Endodermal cell (in vitro differentiated cells): ENCODE results near the gene PRRT1B. TPM values are rescaled to one million over a fixed set of nuclear protein-coding genes. Genes with fewer than 3 reads are reported as not detected.

Experiments used
- DNase-seq: peaks from one replicate; pipeline ENCODE4 v3.0.0-alpha.2; 2017
- H3K27ac ChIP-seq: 2 replicates; pipeline ENCODE4 v1.5.1; 2013; ENCODE audit warnings: mild to moderate bottlenecking, low read depth, low read length, moderate library complexity
- H3K27me3 ChIP-seq: 2 replicates; pipeline ENCODE4 v1.6.1; 2013; ENCODE audit warnings: mild to moderate bottlenecking, low read length, moderate library complexity; ENCODE audit not compliant: insufficient read depth, control insufficient read depth, poor library complexity, severe bottlenecking
- H3K36me3 ChIP-seq: 2 replicates; pipeline ENCODE4 v1.7.0; 2013; ENCODE audit warnings: mild to moderate bottlenecking, low read length, moderate library complexity; ENCODE audit not compliant: control insufficient read depth, insufficient read depth
- H3K4me1 ChIP-seq: one replicate; pipeline ENCODE4 v1.7.0; 2013; ENCODE audit warnings: low read length; ENCODE audit not compliant: control insufficient read depth, insufficient read depth
- H3K4me3 ChIP-seq: 2 replicates; pipeline ENCODE4 v1.5.1; 2013; ENCODE audit warnings: mild to moderate bottlenecking, low read length, moderate library complexity
- H3K9ac ChIP-seq: 2 replicates; pipeline ENCODE4 v1.6.1; 2013; ENCODE audit warnings: mild to moderate bottlenecking, low read length, moderate library complexity; ENCODE audit not compliant: poor library complexity, severe bottlenecking; ENCODE audit errors: extremely low read depth
- H3K9me3 ChIP-seq: 2 replicates; pipeline ENCODE4 v1.6.1; 2013; ENCODE audit warnings: mild to moderate bottlenecking, low read length, moderate library complexity; ENCODE audit not compliant: control insufficient read depth
- H3K27ac Mint-ChIP-seq: 2 replicates; pipeline ENCODE4 v1.8.0; 2020; ENCODE audit warnings: mixed read lengths
- H3K27me3 Mint-ChIP-seq: 2 replicates; pipeline ENCODE4 v1.8.0; 2021; ENCODE audit warnings: mild to moderate bottlenecking, mixed read lengths; ENCODE audit not compliant: insufficient read depth
- H3K36me3 Mint-ChIP-seq: 2 replicates; pipeline ENCODE4 v1.8.0; 2020; ENCODE audit warnings: low read depth, mixed read lengths
- H3K4me1 Mint-ChIP-seq: 2 replicates; pipeline ENCODE4 v1.8.0; 2020; ENCODE audit warnings: mixed read lengths
- H3K4me3 Mint-ChIP-seq: 2 replicates; pipeline ENCODE4 v1.8.0; 2020; ENCODE audit warnings: mild to moderate bottlenecking, moderate library complexity, mixed read lengths
- H3K9me3 Mint-ChIP-seq: 2 replicates; pipeline ENCODE4 v1.8.0; 2020; ENCODE audit warnings: mild to moderate bottlenecking, mixed read lengths
- CTCF ChIP-seq: fragments of 200-600 bp; sonication (generic); conservative IDR thresholded peaks from 2 replicates; pipeline ENCODE4 v1.5.0; 2021; ENCODE audit warnings: antibody characterized with exemption, mild to moderate bottlenecking
- WGBS, 2 experiments: methylation state at CpG; one replicate each; pipeline versions ENCODE4 v1.1.5 to v1.1.7; 2013; ENCODE audit warnings: missing lambda C conversion rate in 2 of 2, mixed read lengths in 1 of 2; ENCODE audit not compliant: insufficient coverage in 1 of 2, insufficient read length in 1 of 2; 5-methylcytosine and 5-hydroxymethylcytosine counted together
- total RNA-seq, 2 donors: library from RNA; stranded (reverse); fragmentation: NEBNext Ultra II Directional in 1 of 2; extraction: Animal tissue kit (Norgen Biotek cat#: 25700) in 1 of 2; gene quantifications; 2 replicates in 1 of 2; 3 replicates in 1 of 2; pipeline ENCODE4 v1.2.1, GENCODE V29; 2021

Gene PRRT1B
- total RNA-seq, 2 donors from 2014 or later, result 42.9 to 71.4 TPM

GRCh38 chr9:131567910-131568309 lies 22.6 kb downstream of the PRRT1B start:
- 91 to 96% methylated on average over 5 to 8 of the region's 8 CpGs for WGBS, 2 experiments
- Mint-ChIP-seq H3K27ac (no peak overlapping the region), H3K36me3 (peaks cover 42% of the 10 kb centered on the region), H3K4me1 (no peaks in the 10 kb centered on the region), H3K27me3 (no peaks in the 10 kb centered on the region), H3K4me3 (no peak overlapping the region), H3K9me3 (peaks cover 26% of the 10 kb centered on the region)
- Histone ChIP-seq H3K9me3 (no peaks in the 10 kb centered on the region), H3K27ac (no peak overlapping the region), H3K4me1 (no peaks in the 10 kb centered on the region), H3K4me3 (no peak overlapping the region), H3K27me3 (no peaks in the 10 kb centered on the region), H3K36me3 (no peaks in the 10 kb centered on the region), H3K9ac (no peak overlapping the region)
- DNase-seq, result no peak
- TF ChIP-seq CTCF, result no peak

- Histone ChIP-seq H3K4me1 (no peaks in the 10 kb centered on the region), H3K9ac (no peak overlapping the region), H3K4me3 (no peak overlapping the region), H3K9me3 (no peaks in the 10 kb centered on the region), H3K27me3 (no peaks in the 10 kb centered on the region), H3K27ac (no peak overlapping the region), H3K36me3 (peaks cover 12% of the 10 kb centered on the region)
- Mint-ChIP-seq H3K27ac (no peak overlapping the region), H3K9me3 (no peaks in the 10 kb centered on the region), H3K4me1 (no peaks in the 10 kb centered on the region), H3K36me3 (peaks cover 44% of the 10 kb centered on the region), H3K27me3 (no peaks in the 10 kb centered on the region), H3K4me3 (no peak overlapping the region)
- 91 to 93% methylated on average over 9 to 17 of the region's 17 CpGs for WGBS, 2 experiments
- DNase-seq, result peak; percentile 39
- TF ChIP-seq CTCF, result no peak
Measured at GRCh38 chr9:131574730-131575640, 29.7 kb downstream of the PRRT1B start.

GRCh38 chr9:131575946-131576853 lies 30.9 kb downstream of the PRRT1B start:
- TF ChIP-seq CTCF, result no peak
- peak overlapping the region; percentile 24 for H3K27ac ChIP-seq
- H3K9me3 ChIP-seq, result no peaks in the 10 kb centered on the region
- no peaks in the 10 kb centered on the region for H3K4me1 Mint-ChIP-seq
- H3K27me3 ChIP-seq, result no peaks in the 10 kb centered on the region
- no peaks in the 10 kb centered on the region for H3K27me3 Mint-ChIP-seq
- H3K36me3 Mint-ChIP-seq, result peaks cover 49% of the 10 kb centered on the region
- no peaks in the 10 kb centered on the region for H3K9me3 Mint-ChIP-seq
- no peak overlapping the region for H3K4me3 Mint-ChIP-seq
- DNase-seq, result no peak
- H3K4me1 ChIP-seq, result no peaks in the 10 kb centered on the region
- 93 to 99% methylated on average over 14 to 23 of the region's 23 CpGs for WGBS, 2 experiments
- no peak overlapping the region for H3K9ac ChIP-seq
- H3K36me3 ChIP-seq, result peaks cover 20% of the 10 kb centered on the region
- no peak overlapping the region for H3K27ac Mint-ChIP-seq
- no peak overlapping the region for H3K4me3 ChIP-seq
